ENCODE measurements around the gene RPL37A.
"Not testable (repeated sequence)": the region's sequence is repeated elsewhere in the genome, so short reads cannot be mapped to it uniquely, and the experiment has no call there.

RPL37A gene

DNA sequence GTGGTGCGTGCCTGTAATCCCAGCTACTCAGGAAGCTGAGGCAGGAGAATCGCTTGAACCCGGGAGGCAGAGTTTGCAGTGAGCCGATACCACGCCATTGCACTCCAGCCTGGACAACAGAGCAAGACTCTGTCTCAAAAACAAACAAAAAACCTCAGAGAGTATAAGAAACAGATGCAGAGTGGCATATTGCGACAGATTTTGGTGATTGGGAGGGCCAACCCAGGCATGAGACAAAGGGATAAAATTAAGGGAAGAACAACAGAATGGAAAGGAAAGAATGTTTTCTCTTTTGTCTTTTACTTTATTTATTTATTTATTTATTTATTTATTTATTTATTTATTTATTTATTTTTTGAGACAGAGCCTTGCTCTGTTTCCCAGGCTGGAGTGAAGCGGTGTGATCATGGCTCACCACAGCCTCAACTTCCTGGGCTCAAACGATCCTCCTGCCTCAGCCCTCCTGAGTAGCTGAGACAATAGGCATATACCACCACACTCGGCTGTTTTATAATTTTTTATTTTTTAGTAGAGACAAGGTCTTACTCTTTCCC lies 20.0 kb downstream of the RPL37A start:
- not testable (repeated sequence) for DNase-seq

DNA sequence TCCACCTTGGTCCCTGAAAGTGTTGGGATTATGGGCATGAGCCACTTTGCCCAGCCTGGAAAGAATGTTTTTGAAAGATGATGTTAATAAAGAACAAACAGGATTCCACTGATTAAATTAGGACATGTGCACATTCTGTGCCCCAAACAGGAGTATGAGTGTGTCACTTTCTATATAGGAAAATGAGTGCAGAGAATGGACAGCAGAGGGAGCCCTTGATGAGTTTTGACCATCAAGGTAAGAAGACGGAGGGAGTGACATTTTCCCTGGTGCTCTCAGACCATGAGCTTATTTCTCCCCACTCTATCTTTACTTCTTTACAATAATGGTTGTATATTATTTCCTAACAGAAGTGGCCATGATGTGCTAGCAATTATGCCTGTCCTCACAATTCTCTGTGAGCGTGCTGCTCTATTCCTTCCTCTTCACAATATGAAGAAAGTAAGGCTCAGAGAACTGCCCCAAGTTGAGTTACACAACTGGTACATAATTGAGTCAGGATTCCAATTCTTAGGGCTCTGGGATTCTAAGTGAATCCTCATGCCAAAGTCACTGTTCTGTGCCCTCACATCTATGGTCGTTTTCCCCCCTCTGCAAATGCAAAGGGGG lies 20.6 kb downstream of the RPL37A start:
- DNase-seq, result peak; percentile 53

GRCh38 chr2:216520112-216520511 lies 21.5 kb downstream of the RPL37A start:
- DNase-seq, result no peak

DNA sequence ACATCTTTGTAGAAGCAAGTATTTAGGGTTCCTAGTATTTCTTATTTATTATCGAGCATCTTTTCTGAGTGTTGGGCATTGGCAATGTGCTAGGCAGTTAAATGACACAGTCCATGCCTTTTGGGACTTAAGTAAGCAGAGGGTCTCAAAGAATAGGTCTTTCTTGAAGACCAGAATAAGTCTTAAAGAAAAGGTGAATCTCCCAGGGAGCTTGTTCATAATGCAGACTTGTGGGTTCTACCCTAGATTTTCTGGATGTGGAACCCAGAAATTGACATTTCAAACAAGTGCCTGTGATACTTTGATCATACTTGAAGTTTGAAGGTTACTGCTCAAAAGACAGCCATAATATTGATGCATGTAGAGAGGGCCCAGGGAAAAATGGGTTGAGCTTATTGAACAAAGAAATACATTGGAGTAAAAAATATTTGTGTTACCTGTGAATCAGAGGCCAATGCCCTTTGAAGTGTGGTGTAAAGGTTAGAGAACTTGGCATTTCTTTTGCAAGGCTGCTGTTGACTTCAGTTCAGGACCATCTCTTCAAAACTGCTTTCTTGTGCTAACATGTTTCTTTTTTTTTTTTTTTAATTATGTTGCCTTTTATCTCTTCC lies 24.4 kb downstream of the RPL37A start:
- no peak for DNase-seq

DNA sequence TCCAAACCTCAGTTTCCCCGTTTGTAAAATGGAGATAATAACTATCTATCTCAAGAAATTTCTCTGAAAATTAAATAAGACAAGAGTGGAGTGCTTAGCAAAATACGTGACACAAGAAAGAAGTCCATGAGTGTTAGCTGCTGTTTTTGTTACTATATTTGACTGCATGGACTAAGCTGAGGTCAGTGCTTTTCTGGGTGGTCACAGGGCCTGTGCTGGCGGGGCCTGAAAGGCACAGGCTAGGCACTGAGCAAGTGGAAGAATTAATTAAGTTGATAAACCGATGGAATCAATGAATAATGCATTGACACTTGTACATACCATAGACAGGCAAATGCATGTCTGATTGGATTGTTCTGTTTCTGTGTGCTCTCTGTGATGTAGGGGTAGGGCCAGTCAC lies 27.3 kb downstream of the RPL37A start:
- DNase-seq, result no peak

- no peak for DNase-seq
Measured at GRCh38 chr2:216526939-216527338, 28.3 kb downstream of the RPL37A start.

DNA sequence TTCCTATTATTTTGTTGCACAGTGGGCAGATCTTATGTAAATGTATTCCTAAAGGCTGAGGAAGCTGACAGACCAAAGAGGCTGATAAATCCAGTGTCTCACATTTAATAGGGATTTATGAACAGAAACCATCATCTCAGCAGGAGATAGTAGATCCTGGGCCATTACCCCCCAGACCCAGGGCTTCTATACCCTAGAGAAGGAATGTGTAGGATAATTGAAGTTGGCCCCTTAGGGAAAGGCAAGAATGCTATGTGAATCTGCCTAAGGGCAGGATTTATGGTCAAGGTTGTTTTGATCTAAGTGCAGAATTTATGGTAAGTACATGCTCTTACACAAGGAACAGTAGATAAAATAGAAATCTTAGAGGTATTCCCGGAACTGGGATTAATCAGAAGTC lies 29.0 kb downstream of the RPL37A start:
- DNase-seq, result no peak

DNA sequence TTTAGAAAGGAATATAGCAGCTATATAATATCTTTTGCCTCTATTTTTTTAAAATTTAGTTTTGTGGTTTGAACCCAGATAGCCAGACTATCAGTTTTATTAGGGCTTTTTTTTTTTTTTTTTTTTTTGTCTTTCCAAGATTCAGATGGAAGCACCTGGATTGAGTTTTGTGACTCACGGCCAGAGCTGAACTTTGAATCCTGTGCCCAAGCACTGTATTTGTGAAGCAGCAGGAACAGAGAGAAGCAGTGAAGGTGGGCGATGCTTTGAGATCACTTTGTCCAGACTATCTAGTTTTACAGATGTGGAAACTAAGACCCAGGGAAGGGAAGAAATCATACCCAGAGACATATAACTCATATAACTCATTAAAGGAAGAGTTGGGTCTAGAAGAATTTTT lies 33.9 kb downstream of the RPL37A start:
- no peak for DNase-seq

DNA sequence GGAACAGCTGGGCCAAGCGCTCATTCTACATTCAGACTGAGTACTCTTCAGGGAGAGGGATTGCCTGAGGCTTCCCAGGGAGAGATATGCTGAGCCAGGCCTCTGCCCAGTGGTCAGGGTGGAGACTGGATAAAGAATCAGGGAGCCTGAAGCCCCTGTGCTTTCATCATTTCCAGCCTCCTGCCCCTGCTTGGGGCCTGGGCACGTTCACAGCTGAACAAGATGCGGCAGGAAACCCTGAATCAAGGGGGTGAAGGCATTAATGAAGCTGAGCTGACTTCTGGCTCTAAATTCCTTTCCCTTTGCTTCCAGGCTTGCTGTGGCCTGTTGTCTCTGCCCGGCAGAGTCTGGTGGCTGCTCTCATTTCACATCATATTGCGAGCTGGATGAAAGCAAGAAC lies 35.0 kb downstream of the RPL37A start:
- DNase-seq, result no peak

GRCh38 chr2:216534809-216535208 lies 36.2 kb downstream of the RPL37A start:
- no peak for DNase-seq

DNA sequence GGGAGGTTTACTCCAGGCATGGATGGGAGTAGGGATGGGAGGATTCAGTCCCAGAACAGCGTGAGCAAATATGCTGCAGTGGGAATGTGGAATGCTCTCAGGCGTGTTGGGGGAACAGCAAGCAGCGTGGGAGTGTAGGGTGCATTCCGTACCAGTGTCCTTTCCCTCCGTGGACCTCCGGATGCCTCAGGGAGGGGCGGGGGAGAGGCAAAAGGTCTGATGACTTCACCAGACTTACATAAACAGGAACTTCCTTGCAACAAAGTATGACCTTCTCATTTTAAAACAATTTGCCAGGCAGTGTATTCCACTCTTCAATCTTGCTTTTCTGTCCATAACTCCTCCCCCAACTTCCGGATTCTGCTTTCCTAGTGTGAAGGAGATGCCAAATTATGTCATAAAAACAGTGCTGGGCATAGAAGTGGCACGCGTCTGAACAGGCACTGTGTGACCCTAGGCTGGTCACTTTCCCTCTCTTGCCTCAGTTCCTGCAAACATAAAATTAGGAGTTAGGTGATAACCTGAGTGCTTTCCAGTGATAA lies 36.9 kb downstream of the RPL37A start:
- no peak for DNase-seq

DNA sequence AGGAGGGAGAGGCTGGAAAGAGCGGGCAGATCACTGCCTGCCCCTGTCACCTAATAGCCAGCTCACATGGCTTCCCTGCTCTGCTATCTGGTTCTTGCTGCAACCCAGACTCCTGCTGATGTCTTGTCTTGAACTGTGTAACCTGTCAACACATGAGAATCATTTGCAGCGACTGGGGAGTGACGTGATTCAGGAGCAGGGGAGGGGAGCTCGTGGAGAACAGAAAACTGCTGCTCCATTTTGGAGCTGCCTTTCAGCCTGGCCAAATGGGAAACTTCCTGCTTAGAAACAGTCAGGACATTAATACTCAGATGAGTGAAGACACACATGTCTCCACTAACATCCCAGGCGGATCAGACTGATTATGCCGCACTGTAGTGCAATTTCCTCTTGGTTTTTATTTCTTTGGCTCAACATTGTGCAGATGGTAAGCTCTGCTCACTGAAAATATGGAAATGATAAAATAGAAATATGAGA lies 38.1 kb downstream of the RPL37A start:
- no peak for DNase-seq

- no peak for DNase-seq
Measured at GRCh38 chr2:216537366-216537765, 38.7 kb downstream of the RPL37A start.

- DNase-seq, result no peak
Measured at GRCh38 chr2:216538538-216538937, 39.9 kb downstream of the RPL37A start.

DNA sequence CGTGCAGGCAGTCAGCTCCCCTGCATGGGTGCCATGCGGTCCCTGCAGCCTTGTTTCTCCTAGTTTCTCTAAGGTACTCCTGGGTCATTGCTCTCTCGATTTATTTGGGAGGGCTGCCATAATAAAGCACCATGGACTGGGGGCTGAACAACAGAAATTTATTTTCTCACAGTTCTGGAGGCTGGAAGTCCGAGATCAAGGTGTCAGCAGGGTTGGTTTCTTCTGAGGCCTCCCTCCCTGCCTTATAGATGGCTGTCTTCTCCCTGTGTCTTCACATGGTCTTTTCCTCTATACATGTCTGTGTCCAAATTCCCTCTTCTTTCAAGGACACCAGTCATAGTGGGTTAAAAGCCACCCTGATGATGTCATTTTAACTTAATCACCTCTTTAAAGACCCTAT lies 40.5 kb downstream of the RPL37A start:
- no peak for DNase-seq

- DNase-seq, result no peak
Measured at GRCh38 chr2:216539791-216540241, 41.2 kb downstream of the RPL37A start.

- DNase-seq, result no peak
Measured at GRCh38 chr2:216540920-216541319, 42.3 kb downstream of the RPL37A start.

DNA sequence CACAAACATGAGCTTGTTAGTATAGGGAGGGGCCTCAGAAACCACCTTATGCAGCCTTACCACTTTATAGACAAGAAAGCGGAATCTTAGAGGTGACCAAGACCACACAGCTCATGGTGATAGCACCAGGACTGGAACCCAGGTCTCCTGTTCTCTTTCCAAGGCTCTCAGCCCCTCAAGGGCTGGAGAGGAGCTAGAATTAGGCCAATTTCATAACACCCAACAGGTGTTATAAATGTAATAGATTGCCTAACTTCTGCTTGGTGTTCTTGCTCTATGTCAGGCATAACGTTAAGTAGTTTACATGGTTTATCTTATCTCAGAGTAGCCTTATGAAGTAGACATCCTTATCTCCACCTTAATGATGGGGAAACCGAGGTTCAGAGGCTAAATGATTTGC lies 42.9 kb downstream of the RPL37A start:
- no peak for DNase-seq

- no peak for DNase-seq
Measured at GRCh38 chr2:216545359-216545758, 46.7 kb downstream of the RPL37A start.

GRCh38 chr2:216546241-216546640 lies 47.6 kb downstream of the RPL37A start:
- DNase-seq, result no peak

- no peak for DNase-seq
Measured at GRCh38 chr2:216546641-216547403, 48.2 kb downstream of the RPL37A start.

DNA sequence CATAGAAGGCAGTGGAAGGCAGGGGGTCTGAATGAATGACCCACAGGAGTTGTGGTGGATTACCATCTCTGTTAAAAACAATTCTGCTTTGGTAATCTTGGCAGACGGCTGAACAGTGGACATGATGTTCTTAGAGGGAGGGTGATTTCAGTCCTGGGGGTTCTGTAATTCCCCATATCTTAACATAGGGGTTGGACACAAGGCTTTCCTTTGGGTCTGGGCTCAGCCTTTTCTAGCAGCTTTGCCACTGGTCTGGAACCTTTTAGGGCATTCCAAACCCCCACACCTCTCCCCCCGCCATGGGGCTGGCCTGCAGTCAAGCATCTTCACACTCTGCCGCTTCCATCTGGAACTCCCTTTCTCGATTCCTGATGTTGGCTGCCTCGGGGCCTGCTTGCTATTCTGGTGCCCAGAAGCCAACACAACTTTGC lies 50.3 kb downstream of the RPL37A start:
- no peak for DNase-seq

- DNase-seq, result no peak
Measured at GRCh38 chr2:216549926-216550690, 51.5 kb downstream of the RPL37A start.

All from CD4-positive, alpha-beta T cell treated with Interleukin-6 for 4 hours (primary cell).